ENCODE measurements around the gene MRNIP. TPM values are rescaled to one million over a fixed set of nuclear protein-coding genes. Genes with fewer than 3 reads are reported as not detected.

MRNIP gene
- total RNA-seq, 1 experiment from 2014 or later: 36.2 TPM

DNA sequence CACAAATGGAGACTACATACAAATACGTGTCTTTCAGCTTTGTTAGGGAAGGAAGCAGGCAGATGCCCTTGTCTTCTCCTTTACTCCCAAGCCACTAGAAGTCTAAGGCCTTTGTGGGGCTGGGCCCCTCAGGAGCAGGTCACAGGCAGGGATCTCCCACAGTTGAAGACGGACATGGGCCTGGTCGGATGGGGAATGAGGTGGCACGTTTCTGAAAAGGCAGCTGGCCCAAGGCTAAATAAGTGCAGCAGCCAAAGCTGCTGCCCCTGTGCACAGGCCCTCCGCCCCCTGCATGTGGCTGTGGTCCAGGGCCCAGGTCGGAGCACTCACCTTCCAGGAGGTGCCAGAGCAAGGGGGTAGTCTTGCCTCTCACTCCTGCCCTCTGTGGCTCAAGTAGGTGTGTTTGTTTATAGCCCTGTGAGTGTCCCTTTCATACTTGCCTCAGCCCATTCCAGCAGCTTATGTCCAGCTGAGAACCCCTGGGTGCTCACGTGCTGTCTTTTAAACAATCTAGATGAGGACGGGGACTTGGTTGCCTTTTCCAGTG is 36.1 kb downstream of the MRNIP start:
- POLR2A ChIA-PET: interaction anchor here (1.6 kb wide), 1 partner anchor 10 kb away, joined by 5 read pairs; no protein-coding TSS in a partner anchor
- Histone ChIP-seq H3K4me3 (replicated peaks in 1 of 2; ENCODE audit: low read depth in 1 of 2, low read length in 2 of 2) (peak overlapping the region; percentile 76 to 87), H4K20me1 (ENCODE audit: insufficient read depth) (peaks cover 12% of the 10 kb centered on the region; the same call in 1 of the 2 replicates)

More for the DNA sequence above, 36.1 kb downstream of the MRNIP start:
- Histone ChIP-seq H2AFZ (ENCODE audit: low read depth, low read length, poor library complexity, severe bottlenecking) (no peak overlapping the region), H3K4me2 (ENCODE audit: low read length) (peak overlapping the region; percentile 94), H3K27ac (ENCODE audit: low read depth, low read length) (peak overlapping the region; percentile 12), H3K9me3 (ENCODE audit: control insufficient read depth in 1 of 2, insufficient read depth in 1 of 2, low read depth in 1 of 2, low read length in 2 of 2) (no peaks in the 10 kb centered on the region), H3K79me2 (ENCODE audit: insufficient read depth, low read length) (peaks cover 61% of the 10 kb centered on the region), H3K4me1 (ENCODE audit: control insufficient read depth in 1 of 2, insufficient read depth in 2 of 2, low read length in 2 of 2) (peaks cover 31 to 52% of the 10 kb centered on the region in 2 experiments), H3K9ac (ENCODE audit: low read length) (peak overlapping the region; percentile 97), H3K27me3 (ENCODE audit: insufficient read depth, low read length) (no peaks in the 10 kb centered on the region), H3K36me3 (ENCODE audit: control insufficient read depth in 1 of 2, insufficient read depth in 2 of 2, low read length in 2 of 2) (peaks cover 35 to 57% of the 10 kb centered on the region in 2 experiments; a peak in 3 of 4 replicates), H3K9me2 (ENCODE audit: insufficient read depth) (no peaks in the 10 kb centered on the region)
- no TSS peak for BruUV-seq (replicated peaks)
- intact Hi-C loops (cut with micrococcal nuclease): no loop called here
- ChIA-PET RAD21 (ENCODE audit: low non-redundant PET in 1 of 2, low total read pairs in 2 of 2, uncharacterized antibody in 2 of 2, unreplicated experiment in 2 of 2) (no interaction called here), CTCF (no interaction called here)
- TF ChIP-seq, protein P1, sequence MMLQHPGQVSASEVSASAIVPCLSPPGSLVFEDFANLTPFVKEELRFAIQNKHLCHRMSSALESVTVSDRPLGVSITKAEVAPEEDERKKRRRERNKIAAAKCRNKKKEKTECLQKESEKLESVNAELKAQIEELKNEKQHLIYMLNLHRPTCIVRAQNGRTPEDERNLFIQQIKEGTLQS (IDR thresholded peaks at IDR 0.05): no peak
- no peak for TF ChIP-seq JUND (IDR thresholded peaks at IDR 0.05)
- no peak for TF ChIP-seq ELF1 (IDR thresholded peaks at IDR 0.05; ENCODE audit: borderline replicate concordance, low read depth)
- TF ChIP-seq, protein P2, sequence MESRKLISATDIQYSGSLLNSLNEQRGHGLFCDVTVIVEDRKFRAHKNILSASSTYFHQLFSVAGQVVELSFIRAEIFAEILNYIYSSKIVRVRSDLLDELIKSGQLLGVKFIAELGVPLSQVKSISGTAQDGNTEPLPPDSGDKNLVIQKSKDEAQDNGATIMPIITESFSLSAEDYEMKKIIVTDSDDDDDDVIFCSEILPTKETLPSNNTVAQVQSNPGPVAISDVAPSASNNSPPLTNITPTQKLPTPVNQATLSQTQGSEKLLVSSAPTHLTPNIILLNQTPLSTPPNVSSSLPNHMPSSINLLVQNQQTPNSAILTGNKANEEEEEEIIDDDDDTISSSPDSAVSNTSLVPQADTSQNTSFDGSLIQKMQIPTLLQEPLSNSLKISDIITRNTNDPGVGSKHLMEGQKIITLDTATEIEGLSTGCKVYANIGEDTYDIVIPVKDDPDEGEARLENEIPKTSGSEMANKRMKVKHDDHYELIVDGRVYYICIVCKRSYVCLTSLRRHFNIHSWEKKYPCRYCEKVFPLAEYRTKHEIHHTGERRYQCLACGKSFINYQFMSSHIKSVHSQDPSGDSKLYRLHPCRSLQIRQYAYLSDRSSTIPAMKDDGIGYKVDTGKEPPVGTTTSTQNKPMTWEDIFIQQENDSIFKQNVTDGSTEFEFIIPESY (IDR thresholded peaks at IDR 0.05; ENCODE audit: extremely low read depth, insufficient replicate concordance, low read length): no peak
- no peak for TF ChIP-seq EZH2 (IDR thresholded peaks at IDR 0.05)
- no peak for TF ChIP-seq YY1 (IDR thresholded peaks at IDR 0.05; ENCODE audit: extremely low read depth, insufficient replicate concordance, low read depth, low read length)
- no peak for TF ChIP-seq SIN3A (IDR thresholded peaks at IDR 0.05; ENCODE audit: low read depth)
- TF ChIP-seq ZNF274 (IDR thresholded peaks at IDR 0.05; ENCODE audit: low read depth, low read length): no peak
- no peak for TF ChIP-seq ZFX (IDR thresholded peaks at IDR 0.05)
- TF ChIP-seq, protein P3, sequence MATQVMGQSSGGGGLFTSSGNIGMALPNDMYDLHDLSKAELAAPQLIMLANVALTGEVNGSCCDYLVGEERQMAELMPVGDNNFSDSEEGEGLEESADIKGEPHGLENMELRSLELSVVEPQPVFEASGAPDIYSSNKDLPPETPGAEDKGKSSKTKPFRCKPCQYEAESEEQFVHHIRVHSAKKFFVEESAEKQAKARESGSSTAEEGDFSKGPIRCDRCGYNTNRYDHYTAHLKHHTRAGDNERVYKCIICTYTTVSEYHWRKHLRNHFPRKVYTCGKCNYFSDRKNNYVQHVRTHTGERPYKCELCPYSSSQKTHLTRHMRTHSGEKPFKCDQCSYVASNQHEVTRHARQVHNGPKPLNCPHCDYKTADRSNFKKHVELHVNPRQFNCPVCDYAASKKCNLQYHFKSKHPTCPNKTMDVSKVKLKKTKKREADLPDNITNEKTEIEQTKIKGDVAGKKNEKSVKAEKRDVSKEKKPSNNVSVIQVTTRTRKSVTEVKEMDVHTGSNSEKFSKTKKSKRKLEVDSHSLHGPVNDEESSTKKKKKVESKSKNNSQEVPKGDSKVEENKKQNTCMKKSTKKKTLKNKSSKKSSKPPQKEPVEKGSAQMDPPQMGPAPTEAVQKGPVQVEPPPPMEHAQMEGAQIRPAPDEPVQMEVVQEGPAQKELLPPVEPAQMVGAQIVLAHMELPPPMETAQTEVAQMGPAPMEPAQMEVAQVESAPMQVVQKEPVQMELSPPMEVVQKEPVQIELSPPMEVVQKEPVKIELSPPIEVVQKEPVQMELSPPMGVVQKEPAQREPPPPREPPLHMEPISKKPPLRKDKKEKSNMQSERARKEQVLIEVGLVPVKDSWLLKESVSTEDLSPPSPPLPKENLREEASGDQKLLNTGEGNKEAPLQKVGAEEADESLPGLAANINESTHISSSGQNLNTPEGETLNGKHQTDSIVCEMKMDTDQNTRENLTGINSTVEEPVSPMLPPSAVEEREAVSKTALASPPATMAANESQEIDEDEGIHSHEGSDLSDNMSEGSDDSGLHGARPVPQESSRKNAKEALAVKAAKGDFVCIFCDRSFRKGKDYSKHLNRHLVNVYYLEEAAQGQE (IDR thresholded peaks at IDR 0.05; ENCODE audit: low read depth): no peak
- TF ChIP-seq RAD21 (IDR thresholded peaks at IDR 0.05; ENCODE audit: low read depth): no peak
- ATAC-seq (no peak), DNase-seq (ENCODE audit: low read depth, low spot score) (no peak)
